DOHH2 (cell line): ENCODE results near the gene RFC5.

ENCODE experiments used
- H3F3A ChIP-seq: fragments of 200-600 bp; sonication (generic), shearing (Covaris generic); 2 replicates; pipeline ENCODE4 v1.6.0; 2016; ENCODE audit warnings: antibody characterized with exemption, mild to moderate bottlenecking; ENCODE audit not compliant: control insufficient read depth, insufficient read depth
- H3K27ac ChIP-seq: fragments of 200-600 bp; sonication (generic); 2 replicates; pipeline ENCODE4 v1.5.1; 2014; ENCODE audit warnings: low read depth, mild to moderate bottlenecking, low read length, moderate library complexity
- H3K27me3 ChIP-seq: fragments of 200-600 bp; sonication (generic); 2 replicates; pipeline ENCODE4 v1.6.1; 2014; ENCODE audit warnings: mild to moderate bottlenecking, low read length, mixed read lengths; ENCODE audit not compliant: control insufficient read depth
- H3K36me3 ChIP-seq: fragments of 200-600 bp; sonication (generic); 2 replicates; pipeline ENCODE4 v1.6.1; 2014; ENCODE audit warnings: mild to moderate bottlenecking, low read length, moderate library complexity, mixed read lengths; ENCODE audit not compliant: control insufficient read depth
- H3K4me1 ChIP-seq: fragments of 200-600 bp; sonication (generic); 2 replicates; pipeline ENCODE4 v1.6.1; 2014; ENCODE audit warnings: mild to moderate bottlenecking, low read length, mixed read lengths; ENCODE audit not compliant: control insufficient read depth
- H3K4me2 ChIP-seq: fragments of 200-600 bp; sonication (generic); 2 replicates; pipeline ENCODE4 v1.6.0; 2014; ENCODE audit warnings: mild to moderate bottlenecking, low read length, moderate library complexity
- H3K4me3 ChIP-seq: fragments of 200-600 bp; sonication (generic); 2 replicates; pipeline ENCODE4 v1.5.1; 2014; ENCODE audit warnings: mild to moderate bottlenecking, low read length, mixed read lengths
- H3K79me2 ChIP-seq: fragments of 200-600 bp; sonication (generic); 2 replicates; pipeline ENCODE4 v1.6.1; 2014; ENCODE audit warnings: mild to moderate bottlenecking, low read length, mixed read lengths; ENCODE audit not compliant: control insufficient read depth
- H3K9me2 ChIP-seq: fragments of 200-600 bp; sonication (generic); replicated peaks from 2 replicates; pipeline ENCODE4 v1.6.1; 2014; ENCODE audit warnings: mild to moderate bottlenecking, low read length, mixed read lengths; ENCODE audit not compliant: control insufficient read depth
- H3K9me3 ChIP-seq: fragments of 200-600 bp; sonication (generic); 2 replicates; pipeline ENCODE4 v1.6.1; 2014; ENCODE audit warnings: antibody characterized with exemption, low read length, mixed read lengths; ENCODE audit not compliant: control insufficient read depth, insufficient read depth
- H4K20me1 ChIP-seq: fragments of 200-600 bp; sonication (generic); 2 replicates; pipeline ENCODE4 v1.6.0; 2014; ENCODE audit warnings: low read depth, mild to moderate bottlenecking, antibody characterized with exemption, low read length, moderate library complexity; ENCODE audit not compliant: control insufficient read depth, insufficient read depth
- EZH2phosphoT487 ChIP-seq: fragments of 200-600 bp; sonication (generic); IDR thresholded peaks from 2 replicates; pipeline ENCODE4 v1.6.1; 2017; ENCODE audit warnings: borderline replicate concordance, mild to moderate bottlenecking, antibody characterized with exemption, low read length, moderate library complexity, mixed read lengths
- TF ChIP-seq, protein P1 (sequence below): fragments of 200-600 bp; sonication (generic); IDR thresholded peaks from one replicate; pipeline ENCODE4 v1.5.1; 2014; ENCODE audit warnings: antibody characterized with exemption, mild to moderate bottlenecking, low read depth, low read length; ENCODE audit not compliant: poor library complexity, severe bottlenecking

Gene RFC5

GRCh38 chr12:118016424-118017264 lies at the start of gene RFC5:
RFC5 (plus strand) TSS chr12:118016703; CDS start chr12:118016828, 125 bp downstream.
- Histone ChIP-seq H3K27ac (peak within 1 kb of the TSS; percentile 42), H3K4me2 (peak within 1 kb of the TSS; percentile 84), H3K36me3 (peaks cover 51% of the 10 kb centered on the region), H3F3A (no peaks in the 10 kb centered on the region), H3K9me2 (no peaks in the 10 kb centered on the region), H3K9me3 (no peaks in the 10 kb centered on the region), H3K27me3 (peaks cover 6% of the 10 kb centered on the region), H3K4me1 (peaks cover 24% of the 10 kb centered on the region), H4K20me1 (peaks cover 8% of the 10 kb centered on the region; the same call in 1 of the 2 replicates), H3K79me2 (peaks cover 35% of the 10 kb centered on the region), H3K4me3 (peak within 1 kb of the TSS; percentile 89)
- no peak for TF ChIP-seq EZH2phosphoT487
- TF ChIP-seq, protein P1, sequence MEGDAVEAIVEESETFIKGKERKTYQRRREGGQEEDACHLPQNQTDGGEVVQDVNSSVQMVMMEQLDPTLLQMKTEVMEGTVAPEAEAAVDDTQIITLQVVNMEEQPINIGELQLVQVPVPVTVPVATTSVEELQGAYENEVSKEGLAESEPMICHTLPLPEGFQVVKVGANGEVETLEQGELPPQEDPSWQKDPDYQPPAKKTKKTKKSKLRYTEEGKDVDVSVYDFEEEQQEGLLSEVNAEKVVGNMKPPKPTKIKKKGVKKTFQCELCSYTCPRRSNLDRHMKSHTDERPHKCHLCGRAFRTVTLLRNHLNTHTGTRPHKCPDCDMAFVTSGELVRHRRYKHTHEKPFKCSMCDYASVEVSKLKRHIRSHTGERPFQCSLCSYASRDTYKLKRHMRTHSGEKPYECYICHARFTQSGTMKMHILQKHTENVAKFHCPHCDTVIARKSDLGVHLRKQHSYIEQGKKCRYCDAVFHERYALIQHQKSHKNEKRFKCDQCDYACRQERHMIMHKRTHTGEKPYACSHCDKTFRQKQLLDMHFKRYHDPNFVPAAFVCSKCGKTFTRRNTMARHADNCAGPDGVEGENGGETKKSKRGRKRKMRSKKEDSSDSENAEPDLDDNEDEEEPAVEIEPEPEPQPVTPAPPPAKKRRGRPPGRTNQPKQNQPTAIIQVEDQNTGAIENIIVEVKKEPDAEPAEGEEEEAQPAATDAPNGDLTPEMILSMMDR, result no peak

- TF ChIP-seq EZH2phosphoT487, result no peak
- TF ChIP-seq, protein P1, result no peak
- Histone ChIP-seq H3K27me3 (peaks cover 37% of the 10 kb centered on the region), H4K20me1 (no peaks in the 10 kb centered on the region), H3K4me1 (no peaks in the 10 kb centered on the region), H3K4me3 (no peak overlapping the region), H3K9me2 (no peaks in the 10 kb centered on the region), H3K79me2 (no peaks in the 10 kb centered on the region), H3F3A (no peaks in the 10 kb centered on the region), H3K4me2 (no peak overlapping the region), H3K27ac (no peak overlapping the region), H3K36me3 (no peaks in the 10 kb centered on the region), H3K9me3 (no peaks in the 10 kb centered on the region)
Measured at GRCh38 chr12:117967043-117967442, 49.5 kb upstream of the RFC5 start.

DNA sequence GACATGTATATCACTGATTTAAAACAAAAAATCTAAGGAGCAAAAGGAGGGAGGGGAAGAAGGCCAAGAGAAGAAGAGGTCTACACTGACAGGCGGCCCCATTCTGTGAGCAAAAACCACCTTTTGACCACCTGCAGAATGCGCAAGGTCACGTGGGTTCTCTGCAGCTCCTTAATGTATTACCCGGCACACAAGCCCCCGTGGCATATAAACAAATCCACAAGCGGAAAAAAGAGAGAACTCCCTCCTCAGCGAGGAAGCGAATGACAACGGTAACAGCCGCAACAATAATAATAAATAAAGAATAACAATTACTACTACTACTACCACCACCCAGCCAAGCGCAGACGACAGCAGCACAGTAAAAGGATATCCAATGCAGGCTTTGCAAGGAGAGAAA lies 49.0 kb upstream of the RFC5 start:
- no peak overlapping the region for H3K27ac ChIP-seq
- no peaks in the 10 kb centered on the region for H3K4me1 ChIP-seq
- H3K79me2 ChIP-seq, result no peaks in the 10 kb centered on the region
- H3K27me3 ChIP-seq, result peaks cover 37% of the 10 kb centered on the region
- no peaks in the 10 kb centered on the region for H3K9me3 ChIP-seq
- H3K4me2 ChIP-seq, result no peak overlapping the region
- TF ChIP-seq, protein P1, result no peak
- TF ChIP-seq EZH2phosphoT487, result peak; percentile 89; the same call in 1 of the 2 replicates
- H3K36me3 ChIP-seq, result no peaks in the 10 kb centered on the region
- no peaks in the 10 kb centered on the region for H3K9me2 ChIP-seq
- no peaks in the 10 kb centered on the region for H4K20me1 ChIP-seq
- H3F3A ChIP-seq, result no peaks in the 10 kb centered on the region
- H3K4me3 ChIP-seq, result no peak overlapping the region
